ENCODE results near the gene ZNF281. TPM values are rescaled to one million over a fixed set of nuclear protein-coding genes. Genes with fewer than 3 reads are reported as not detected.

Gene ZNF281
- total and polyA plus RNA-seq, 9 of the 15 experiments (the other 6 are each of a cell fraction or from before 2014, with no cell fraction given) = 9.6 to 24.9 (median 16.5) TPM

DNA sequence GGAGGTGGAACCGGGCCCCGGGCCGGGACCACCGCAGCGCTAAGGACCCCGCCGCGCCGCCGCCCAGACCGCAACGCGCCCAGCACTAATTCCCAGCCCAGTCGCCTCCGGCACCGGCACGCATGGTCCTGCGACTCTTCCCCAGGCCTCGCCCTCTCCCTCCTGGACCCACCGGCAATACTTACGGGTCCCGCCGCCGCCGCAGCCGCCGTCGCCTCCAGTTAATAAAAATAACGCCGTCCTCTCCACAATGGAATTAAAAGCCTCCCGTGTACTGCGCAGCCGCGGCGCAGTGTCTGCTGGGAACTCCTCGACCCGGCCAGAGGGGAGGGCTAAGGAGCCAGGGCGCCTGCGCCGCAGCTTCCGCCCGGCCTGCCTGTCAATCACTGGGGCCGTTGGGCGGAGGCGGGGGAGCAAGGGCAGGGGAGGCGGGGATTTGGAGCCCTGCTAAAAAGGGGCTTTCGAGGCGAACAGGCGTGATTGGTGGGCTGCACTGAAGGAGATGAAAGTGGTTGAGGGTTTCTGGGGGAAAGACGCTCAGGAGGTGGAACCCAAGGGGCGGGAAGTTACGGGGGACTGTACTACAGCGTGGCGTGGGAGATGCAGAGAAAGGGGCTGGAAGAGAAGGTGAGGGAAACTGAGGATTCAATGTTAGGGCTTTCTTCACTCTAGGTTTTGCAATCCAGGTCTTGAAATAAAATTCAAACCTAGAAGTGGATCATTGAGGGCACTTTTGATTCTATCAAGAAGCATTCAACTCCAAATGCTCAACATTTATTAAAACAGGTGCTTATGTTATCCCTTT lies at the start of gene ZNF281 (continued):
- no peak for TF ChIP-seq ZNF134 (CRISPR knock-in tag; conservative IDR thresholded peaks at IDR 0.05)
- no peak for TF ChIP-seq MAFK (IDR thresholded peaks at IDR 0.05; ENCODE audit: low read length)
- TF ChIP-seq ZNF121 (CRISPR knock-in tag; conservative IDR thresholded peaks at IDR 0.05) = no peak
- TF ChIP-seq, protein P1, sequence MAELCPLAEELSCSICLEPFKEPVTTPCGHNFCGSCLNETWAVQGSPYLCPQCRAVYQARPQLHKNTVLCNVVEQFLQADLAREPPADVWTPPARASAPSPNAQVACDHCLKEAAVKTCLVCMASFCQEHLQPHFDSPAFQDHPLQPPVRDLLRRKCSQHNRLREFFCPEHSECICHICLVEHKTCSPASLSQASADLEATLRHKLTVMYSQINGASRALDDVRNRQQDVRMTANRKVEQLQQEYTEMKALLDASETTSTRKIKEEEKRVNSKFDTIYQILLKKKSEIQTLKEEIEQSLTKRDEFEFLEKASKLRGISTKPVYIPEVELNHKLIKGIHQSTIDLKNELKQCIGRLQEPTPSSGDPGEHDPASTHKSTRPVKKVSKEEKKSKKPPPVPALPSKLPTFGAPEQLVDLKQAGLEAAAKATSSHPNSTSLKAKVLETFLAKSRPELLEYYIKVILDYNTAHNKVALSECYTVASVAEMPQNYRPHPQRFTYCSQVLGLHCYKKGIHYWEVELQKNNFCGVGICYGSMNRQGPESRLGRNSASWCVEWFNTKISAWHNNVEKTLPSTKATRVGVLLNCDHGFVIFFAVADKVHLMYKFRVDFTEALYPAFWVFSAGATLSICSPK (IDR thresholded peaks at IDR 0.05; ENCODE audit: borderline replicate concordance) = 0 out of 2 replicates have a peak, but pooled peaks have one; percentile 30
- TF ChIP-seq ZNF707 (CRISPR knock-in tag; conservative IDR thresholded peaks at IDR 0.05) = no peak
- TF ChIP-seq SRSF7 (optimal IDR thresholded peaks at IDR 0.05; ENCODE audit: low read depth, low read length) = no peak
- no peak for TF ChIP-seq ZNF561 (CRISPR knock-in tag; conservative IDR thresholded peaks at IDR 0.05)
- no peak for TF ChIP-seq SETDB1 (IDR thresholded peaks at IDR 0.05; ENCODE audit: low read length)
- peak; percentile 92 for TF ChIP-seq SUPT5H (IDR thresholded peaks at IDR 0.05)
- TF ChIP-seq BCL6 (CRISPR knock-in tag; IDR thresholded peaks at IDR 0.05) = no peak
- TF ChIP-seq PRMT5 (CRISPR knock-in tag; IDR thresholded peaks at IDR 0.05) = no peak
- TF ChIP-seq SREBF2 (CRISPR knock-in tag; IDR thresholded peaks at IDR 0.05) = no peak
- TF ChIP-seq, protein P2, sequence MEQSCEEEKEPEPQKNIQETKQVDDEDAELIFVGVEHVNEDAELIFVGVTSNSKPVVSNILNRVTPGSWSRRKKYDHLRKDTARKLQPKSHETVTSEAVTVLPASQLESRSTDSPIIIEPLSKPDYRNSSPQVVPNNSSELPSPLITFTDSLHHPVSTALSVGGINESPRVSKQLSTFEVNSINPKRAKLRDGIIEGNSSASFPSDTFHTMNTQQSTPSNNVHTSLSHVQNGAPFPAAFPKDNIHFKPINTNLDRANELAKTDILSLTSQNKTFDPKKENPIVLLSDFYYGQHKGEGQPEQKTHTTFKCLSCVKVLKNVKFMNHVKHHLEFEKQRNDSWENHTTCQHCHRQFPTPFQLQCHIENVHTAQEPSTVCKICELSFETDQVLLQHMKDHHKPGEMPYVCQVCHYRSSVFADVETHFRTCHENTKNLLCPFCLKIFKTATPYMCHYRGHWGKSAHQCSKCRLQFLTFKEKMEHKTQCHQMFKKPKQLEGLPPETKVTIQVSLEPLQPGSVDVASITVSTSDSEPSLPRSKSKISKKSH (CRISPR knock-in tag; IDR thresholded peaks at IDR 0.05) = no peak
- no peak for TF ChIP-seq SMC3 (conservative IDR thresholded peaks at IDR 0.05; ENCODE audit: insufficient read depth, low read depth, low read length)
- TF ChIP-seq, protein P3, sequence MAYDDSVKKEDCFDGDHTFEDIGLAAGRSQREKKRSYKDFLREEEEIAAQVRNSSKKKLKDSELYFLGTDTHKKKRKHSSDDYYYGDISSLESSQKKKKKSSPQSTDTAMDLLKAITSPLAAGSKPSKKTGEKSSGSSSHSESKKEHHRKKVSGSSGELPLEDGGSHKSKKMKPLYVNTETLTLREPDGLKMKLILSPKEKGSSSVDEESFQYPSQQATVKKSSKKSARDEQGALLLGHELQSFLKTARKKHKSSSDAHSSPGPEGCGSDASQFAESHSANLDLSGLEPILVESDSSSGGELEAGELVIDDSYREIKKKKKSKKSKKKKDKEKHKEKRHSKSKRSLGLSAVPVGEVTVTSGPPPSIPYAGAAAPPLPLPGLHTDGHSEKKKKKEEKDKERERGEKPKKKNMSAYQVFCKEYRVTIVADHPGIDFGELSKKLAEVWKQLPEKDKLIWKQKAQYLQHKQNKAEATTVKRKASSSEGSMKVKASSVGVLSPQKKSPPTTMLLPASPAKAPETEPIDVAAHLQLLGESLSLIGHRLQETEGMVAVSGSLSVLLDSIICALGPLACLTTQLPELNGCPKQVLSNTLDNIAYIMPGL (CRISPR knock-in tag; IDR thresholded peaks at IDR 0.05) = 0 out of 2 replicates have a peak, but pooled peaks have one; percentile 43
- no peak for TF ChIP-seq XRCC5 (IDR thresholded peaks at IDR 0.05; ENCODE audit: low read depth, low read length)
- TF ChIP-seq TCF7 (IDR thresholded peaks at IDR 0.05; ENCODE audit: borderline replicate concordance) = no peak
- peak; percentile 99 for TF ChIP-seq CXXC5 (CRISPR knock-in tag; IDR thresholded peaks at IDR 0.05)
- TF ChIP-seq ELF1 (tag; IDR thresholded peaks at IDR 0.05) = no peak
- TF ChIP-seq MTF1 (CRISPR knock-in tag; IDR thresholded peaks at IDR 0.05; ENCODE audit: borderline replicate concordance) = no peak
- TF ChIP-seq, protein P4, sequence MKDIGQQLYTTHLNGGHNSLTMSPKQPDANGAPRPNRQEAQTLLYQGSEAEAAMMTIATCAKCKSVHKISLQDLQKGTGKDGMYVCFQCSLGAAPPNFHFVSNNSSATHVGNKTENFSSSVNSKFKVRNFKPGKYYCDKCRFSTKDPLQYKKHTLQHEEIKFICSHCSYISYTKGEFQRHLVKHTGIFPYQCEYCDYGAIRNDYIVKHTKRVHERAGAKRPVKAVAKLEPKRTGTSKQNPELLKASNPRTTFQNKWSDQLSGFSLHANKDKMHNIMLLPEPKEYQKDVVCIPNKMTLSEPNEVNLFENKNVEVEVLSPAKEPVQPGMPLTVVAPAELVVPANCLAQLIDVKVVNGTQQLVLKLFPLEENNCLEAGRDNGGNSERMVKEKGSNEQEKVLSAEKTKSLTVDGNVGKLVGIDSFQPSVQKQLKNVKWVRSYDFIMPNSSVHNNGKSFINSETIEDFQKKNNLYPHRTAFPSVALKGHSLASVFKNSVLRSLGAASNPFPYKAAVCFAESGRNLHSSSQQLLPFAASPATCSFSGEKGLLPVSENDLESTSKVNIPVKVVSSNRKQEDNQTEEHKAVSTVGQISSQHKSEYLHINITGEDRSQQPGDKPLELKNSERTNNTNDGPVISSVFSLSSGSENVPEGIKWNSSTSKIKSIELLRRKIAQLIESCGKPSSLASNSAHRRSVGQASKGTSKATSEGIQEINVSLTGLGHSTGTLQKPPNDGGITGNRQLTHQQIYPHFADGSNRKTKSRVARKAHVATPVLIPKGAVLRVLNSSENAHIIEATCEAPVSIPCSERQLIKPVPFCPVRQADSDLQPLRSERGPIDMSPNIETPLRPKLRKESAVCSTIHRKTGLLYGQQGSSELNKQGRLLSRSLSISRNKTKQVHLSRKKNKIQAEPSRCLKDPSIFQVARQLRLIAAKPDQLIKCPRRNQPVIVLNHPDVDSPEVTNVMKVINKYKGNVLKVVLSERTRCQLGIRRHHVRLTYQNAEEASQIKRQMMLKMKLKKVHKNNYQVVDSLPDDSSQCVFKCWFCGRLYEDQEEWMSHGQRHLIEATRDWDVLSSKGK (CRISPR knock-in tag; IDR thresholded peaks at IDR 0.05) = no peak

Data from K562 (cell line).